ENCODE data around the gene RPL15.

DNA sequence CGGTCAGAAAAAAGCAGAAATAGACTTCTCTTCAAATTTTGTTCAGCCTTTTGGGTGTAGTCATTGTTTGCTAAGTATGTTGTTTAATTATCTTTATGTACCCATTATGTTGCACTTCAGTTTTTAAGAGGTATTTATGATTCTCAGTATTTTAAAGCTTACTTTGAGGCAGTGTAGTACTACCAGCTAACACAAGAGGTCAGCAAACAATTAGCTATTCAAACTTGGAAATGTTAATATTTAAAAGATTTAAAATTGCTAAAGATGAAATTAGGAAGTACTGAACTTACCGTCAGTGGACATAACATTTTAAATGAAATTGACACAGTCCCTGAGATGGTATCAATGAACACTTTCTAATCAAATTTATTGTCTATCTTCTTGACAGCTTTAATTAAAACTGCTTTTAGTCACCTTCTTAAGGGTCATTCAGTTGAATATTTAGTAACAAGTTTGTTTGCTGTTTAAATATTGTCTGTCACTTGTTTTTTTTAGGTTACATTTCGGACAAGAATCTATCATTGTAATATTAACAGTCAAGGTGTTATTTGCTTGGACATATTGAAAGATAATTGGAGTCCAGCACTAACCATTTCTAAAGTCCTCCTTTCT, 28.2 kb upstream of the RPL15 start:
- TF ChIP-seq, protein P1, sequence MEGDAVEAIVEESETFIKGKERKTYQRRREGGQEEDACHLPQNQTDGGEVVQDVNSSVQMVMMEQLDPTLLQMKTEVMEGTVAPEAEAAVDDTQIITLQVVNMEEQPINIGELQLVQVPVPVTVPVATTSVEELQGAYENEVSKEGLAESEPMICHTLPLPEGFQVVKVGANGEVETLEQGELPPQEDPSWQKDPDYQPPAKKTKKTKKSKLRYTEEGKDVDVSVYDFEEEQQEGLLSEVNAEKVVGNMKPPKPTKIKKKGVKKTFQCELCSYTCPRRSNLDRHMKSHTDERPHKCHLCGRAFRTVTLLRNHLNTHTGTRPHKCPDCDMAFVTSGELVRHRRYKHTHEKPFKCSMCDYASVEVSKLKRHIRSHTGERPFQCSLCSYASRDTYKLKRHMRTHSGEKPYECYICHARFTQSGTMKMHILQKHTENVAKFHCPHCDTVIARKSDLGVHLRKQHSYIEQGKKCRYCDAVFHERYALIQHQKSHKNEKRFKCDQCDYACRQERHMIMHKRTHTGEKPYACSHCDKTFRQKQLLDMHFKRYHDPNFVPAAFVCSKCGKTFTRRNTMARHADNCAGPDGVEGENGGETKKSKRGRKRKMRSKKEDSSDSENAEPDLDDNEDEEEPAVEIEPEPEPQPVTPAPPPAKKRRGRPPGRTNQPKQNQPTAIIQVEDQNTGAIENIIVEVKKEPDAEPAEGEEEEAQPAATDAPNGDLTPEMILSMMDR (IDR thresholded peaks at IDR 0.05; ENCODE audit: low read length), result peak; percentile 63
- TF ChIP-seq EZH2 (optimal IDR thresholded peaks at IDR 0.05; ENCODE audit: low read depth, low read length) (no peak), EZH2phosphoT487 (IDR thresholded peaks at IDR 0.05; ENCODE audit: low read length) (no peak)
